B cell (primary cell): ENCODE measurements around the gene SNRNP48. TPM values are rescaled to one million over a fixed set of nuclear protein-coding genes. Genes with fewer than 3 reads are reported as not detected.

Experiments
- ATAC-seq: fragments of 200-7000 bp; cut with Tn5 transposase; one replicate; pipeline ENCODE4 v1.10.0; 2021; ENCODE audit warnings: low read depth, mild to moderate bottlenecking, moderate number of reproducible peaks, moderate library complexity
- CTCF ChIA-PET: fragments of 350-600 bp; sonication (Branson Sonifier 250); formaldehyde crosslinking; loops from one replicate; lab custom pipeline; 2021; ENCODE audit warnings: antibody characterized with exemption, inconsistent platforms; lab: Charles Lee
- POLR2A ChIA-PET: fragments of 350-600 bp; sonication (Branson Sonifier 250); formaldehyde crosslinking; loops from one replicate; lab custom pipeline; 2021; ENCODE audit warnings: antibody characterized with exemption; lab: Charles Lee
- DNase-seq: peaks from one replicate; pipeline ENCODE4 v3.0.0; 2013
- H2AFZ ChIP-seq: 2 replicates; pipeline ENCODE4 v1.6.1; 2012; ENCODE audit warnings: mild to moderate bottlenecking, low read depth, low read length; ENCODE audit not compliant: insufficient read depth, poor library complexity, severe bottlenecking
- H3K27ac ChIP-seq, 2 donors: 1 replicate in 1 of 2; 2 replicates in 1 of 2; pipeline ENCODE4 v1.5.1; 2012 to 2013; ENCODE audit warnings: low read length in 2 of 2, mild to moderate bottlenecking in 2 of 2, moderate library complexity in 1 of 2
- H3K27me3 ChIP-seq, 4 experiments: fragments of 200-600 bp in 1 of 4; sonication (generic) in 1 of 4; replicated peaks in 1 of 4; 1 replicate in 2 of 4; 2 replicates in 2 of 4; pipeline versions ENCODE4 v1.6.1 to v1.7.0; 2013 to 2016; ENCODE audit warnings: low read length in 3 of 4, mild to moderate bottlenecking in 2 of 4, mixed read lengths in 1 of 4, moderate library complexity in 1 of 4; ENCODE audit not compliant: insufficient read depth in 4 of 4, control insufficient read depth in 3 of 4; ENCODE audit errors: control extremely low read depth in 1 of 4
- H3K36me3 ChIP-seq, 2 experiments: replicated peaks in 1 of 2; 1 replicate in 1 of 2; 2 replicates in 1 of 2; pipeline versions ENCODE4 v1.6.1 to v1.7.1; 2013; ENCODE audit warnings: low read length in 1 of 2; ENCODE audit not compliant: insufficient read depth in 2 of 2, control insufficient read depth in 1 of 2; ENCODE audit errors: control extremely low read depth in 1 of 2, extremely low read depth in 1 of 2
- H3K4me1 ChIP-seq, 2 donors: fragments of 200-600 bp in 1 of 2; sonication (generic) in 1 of 2; 1 replicate in 1 of 2; 2 replicates in 1 of 2; pipeline versions ENCODE4 v1.5.1 to v1.6.1; 2013 to 2017; ENCODE audit warnings: low read length in 2 of 2; ENCODE audit not compliant: control insufficient read depth in 2 of 2, insufficient read depth in 2 of 2
- H3K4me2 ChIP-seq: replicated peaks from 2 replicates; pipeline ENCODE3; 2012; ENCODE audit warnings: mild to moderate bottlenecking, low read depth, low read length; ENCODE audit not compliant: poor library complexity, severe bottlenecking
- H3K4me3 ChIP-seq, 5 experiments: fragments of 200-600 bp in 1 of 5; sonication (generic) in 1 of 5; 1 replicate in 3 of 5; 2 replicates in 2 of 5; pipeline versions ENCODE4 v1.5.1 to v1.7.0; 2011 to 2016; ENCODE audit warnings: low read length in 4 of 5, mild to moderate bottlenecking in 4 of 5, low read depth in 2 of 5, control low read depth in 1 of 5, moderate library complexity in 1 of 5; ENCODE audit not compliant: insufficient read depth in 1 of 5; ENCODE audit errors: control extremely low read depth in 1 of 5, extremely low read depth in 1 of 5
- H3K79me2 ChIP-seq: fragments of 200-600 bp; sonication (generic); one replicate; pipeline ENCODE4 v1.6.0; 2016; ENCODE audit warnings: low read length; ENCODE audit not compliant: control insufficient read depth, insufficient read depth
- H3K9ac ChIP-seq: fragments of 200-600 bp; sonication (generic); 2 replicates; pipeline ENCODE4 v1.6.1; 2017; ENCODE audit warnings: mild to moderate bottlenecking, low read length, moderate library complexity
- H3K9me3 ChIP-seq, 3 donors: one replicate each; pipeline versions ENCODE4 v1.6.1 to v1.7.1; 2013; ENCODE audit warnings: low read length in 2 of 3; ENCODE audit not compliant: control insufficient read depth in 2 of 3, insufficient read depth in 1 of 3; ENCODE audit errors: control extremely low read depth in 1 of 3
- H4K20me1 ChIP-seq: 2 replicates; pipeline ENCODE4 v1.6.0; 2012; ENCODE audit warnings: mild to moderate bottlenecking, low read length; ENCODE audit not compliant: insufficient read depth, control insufficient read depth, poor library complexity, severe bottlenecking
- H3K27ac Mint-ChIP-seq: one replicate; pipeline ENCODE4 v1.8.0; 2021; ENCODE audit warnings: mixed read lengths
- H3K27me3 Mint-ChIP-seq: one replicate; pipeline ENCODE4 v1.8.0; 2021; ENCODE audit warnings: mixed read lengths
- H3K4me1 Mint-ChIP-seq: one replicate; pipeline ENCODE4 v1.8.0; 2021; ENCODE audit warnings: mixed read lengths
- H3K4me3 Mint-ChIP-seq: one replicate; pipeline ENCODE4 v1.8.0; 2021; ENCODE audit warnings: mixed read lengths
- H3K9me3 Mint-ChIP-seq: one replicate; pipeline ENCODE4 v1.8.0; 2022; ENCODE audit warnings: mixed read lengths; ENCODE audit not compliant: insufficient read depth
- EZH2 ChIP-seq: IDR thresholded peaks from 2 replicates; pipeline ENCODE4 v1.6.1; 2012; ENCODE audit warnings: borderline replicate concordance, low read depth, mild to moderate bottlenecking, moderate library complexity, low read length; ENCODE audit not compliant: insufficient read depth, poor library complexity, severe bottlenecking
- WGBS: methylation state at CpG from one replicate; pipeline ENCODE4 v1.1.5; 2013; ENCODE audit warnings: missing lambda C conversion rate; ENCODE audit not compliant: insufficient coverage; 5-methylcytosine and 5-hydroxymethylcytosine counted together
- intact Hi-C: fragments of 100-400 bp; cut with micrococcal nuclease; formaldehyde crosslinking; loops from one replicate; pipeline ENCODE4 v1.10.0; 2022
- polyA plus RNA-seq: library from polyadenylated mRNA; depleted of rRNA; stranded (reverse); fragments of >200 nt; gene quantifications from 2 replicates; pipeline ENCODE4 v1.2.3, GENCODE V29; 2012
- total RNA-seq, 2 donors: library from RNA; stranded (reverse); fragments of 120-200 nt in 1 of 2; gene quantifications; 1 replicate in 1 of 2; 2 replicates in 1 of 2; pipeline versions ENCODE4 v1.2.3 to v1.2.4, GENCODE V29; 2013 to 2022
- TF ChIP-seq, protein P1 (sequence below): fragments of 200-600 bp; IDR thresholded peaks from one replicate; pipeline ENCODE4 v1.8.0; 2022; ENCODE audit warnings: antibody characterized with exemption, mild to moderate bottlenecking

Gene SNRNP48
- total and polyA plus RNA-seq, 2 donors (not counting 1 experiment from before 2014, with no cell fraction given): 8.9 to 22.9 TPM

DNA sequence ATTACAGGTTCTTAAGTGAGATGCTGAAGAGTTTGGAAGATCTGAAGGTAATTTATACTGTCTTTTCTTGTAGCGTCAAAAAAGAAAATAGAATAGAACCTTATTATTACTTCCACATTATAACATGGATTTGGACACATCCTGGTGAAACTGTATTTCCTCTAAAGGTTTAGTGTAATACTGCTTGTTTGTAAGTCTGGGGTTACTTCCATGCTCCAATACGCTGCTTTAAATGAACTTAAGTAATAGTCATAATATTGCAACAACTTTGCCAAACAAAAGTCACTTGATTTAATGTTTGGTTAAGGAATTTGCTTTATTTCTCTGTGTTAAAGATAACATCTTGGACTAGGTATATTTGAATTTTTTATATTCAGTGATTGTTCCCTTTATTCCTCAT, 11.5 kb upstream of the SNRNP48 start:
- intact Hi-C loops: no loop called here
- Histone ChIP-seq H3K4me2 (no peak overlapping the region), H3K27ac (no peak overlapping the region), H4K20me1 (no peaks in the 10 kb centered on the region), H3K36me3 (no peaks in the 10 kb centered on the region), H3K9me3 (no peaks in the 10 kb centered on the region), H3K27me3 (peaks cover 0 to 29% (median 3%) of the 10 kb centered on the region in 4 experiments), H2AFZ (no peak overlapping the region), H3K4me1 (no peaks in the 10 kb centered on the region), H3K9ac (no peak overlapping the region), H3K79me2 (no peaks in the 10 kb centered on the region), H3K4me3 (no peak overlapping the region)
- no CpG with 5 or more reads among the region's 2 CpGs for WGBS
- Mint-ChIP-seq H3K4me1 (no peaks in the 10 kb centered on the region), H3K27ac (no peak overlapping the region), H3K27me3 (peaks cover 25% of the 10 kb centered on the region), H3K4me3 (no peak overlapping the region), H3K9me3 (no peaks in the 10 kb centered on the region)
- TF ChIP-seq, protein P1, sequence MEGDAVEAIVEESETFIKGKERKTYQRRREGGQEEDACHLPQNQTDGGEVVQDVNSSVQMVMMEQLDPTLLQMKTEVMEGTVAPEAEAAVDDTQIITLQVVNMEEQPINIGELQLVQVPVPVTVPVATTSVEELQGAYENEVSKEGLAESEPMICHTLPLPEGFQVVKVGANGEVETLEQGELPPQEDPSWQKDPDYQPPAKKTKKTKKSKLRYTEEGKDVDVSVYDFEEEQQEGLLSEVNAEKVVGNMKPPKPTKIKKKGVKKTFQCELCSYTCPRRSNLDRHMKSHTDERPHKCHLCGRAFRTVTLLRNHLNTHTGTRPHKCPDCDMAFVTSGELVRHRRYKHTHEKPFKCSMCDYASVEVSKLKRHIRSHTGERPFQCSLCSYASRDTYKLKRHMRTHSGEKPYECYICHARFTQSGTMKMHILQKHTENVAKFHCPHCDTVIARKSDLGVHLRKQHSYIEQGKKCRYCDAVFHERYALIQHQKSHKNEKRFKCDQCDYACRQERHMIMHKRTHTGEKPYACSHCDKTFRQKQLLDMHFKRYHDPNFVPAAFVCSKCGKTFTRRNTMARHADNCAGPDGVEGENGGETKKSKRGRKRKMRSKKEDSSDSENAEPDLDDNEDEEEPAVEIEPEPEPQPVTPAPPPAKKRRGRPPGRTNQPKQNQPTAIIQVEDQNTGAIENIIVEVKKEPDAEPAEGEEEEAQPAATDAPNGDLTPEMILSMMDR: no peak
- no peak for TF ChIP-seq EZH2
- CTCF ChIA-PET: no interaction called here
- DNase-seq (no peak), ATAC-seq (no peak)
- POLR2A ChIA-PET: no interaction called here

DNA sequence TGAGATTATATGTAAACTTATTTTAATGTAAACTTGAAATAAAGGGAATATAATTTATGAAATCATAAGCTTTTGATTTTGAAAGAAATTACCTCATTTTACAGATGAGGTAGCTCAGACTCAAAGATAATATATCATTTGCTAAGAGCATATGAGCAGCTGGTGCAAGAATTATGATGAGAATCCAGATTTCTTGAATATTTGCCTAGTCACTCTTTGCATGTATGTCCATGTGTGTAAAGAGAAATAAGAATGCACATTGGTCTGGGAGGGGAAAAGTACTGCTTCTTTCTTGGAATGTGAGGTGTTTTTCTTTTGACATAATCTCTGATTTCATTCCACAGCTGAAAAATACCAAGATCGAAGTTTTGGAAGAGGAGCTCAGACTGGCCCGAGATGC, 11.1 kb upstream of the SNRNP48 start:
- TF ChIP-seq EZH2: no peak
- TF ChIP-seq, protein P1: no peak
- Histone ChIP-seq H3K79me2 (no peaks in the 10 kb centered on the region), H2AFZ (no peak overlapping the region), H3K27me3 (peaks cover 0 to 29% (median 3%) of the 10 kb centered on the region in 4 experiments), H3K4me3 (no peak overlapping the region), H4K20me1 (no peaks in the 10 kb centered on the region), H3K9me3 (no peaks in the 10 kb centered on the region), H3K4me1 (no peaks in the 10 kb centered on the region), H3K27ac (no peak overlapping the region), H3K4me2 (no peak overlapping the region), H3K36me3 (no peaks in the 10 kb centered on the region), H3K9ac (no peak overlapping the region)
- ATAC-seq: no peak
- POLR2A ChIA-PET: no interaction called here
- CTCF ChIA-PET: no interaction called here
- intact Hi-C loops: no loop called here
- Mint-ChIP-seq H3K27me3 (peaks cover 25% of the 10 kb centered on the region), H3K27ac (no peak overlapping the region), H3K4me3 (no peak overlapping the region), H3K4me1 (no peaks in the 10 kb centered on the region), H3K9me3 (no peaks in the 10 kb centered on the region)
- WGBS: 85% methylated on average over 2 of the region's 2 CpGs
- no peak for DNase-seq
